GM12801 (cell line): Measurements from ENCODE around the gene SLC6A6.

Source experiments
- CTCF ChIP-seq: IDR thresholded peaks from one replicate; pipeline ENCODE4 v1.5.1; 2011; ENCODE audit warnings: control low read depth; ENCODE audit not compliant: insufficient read length; ENCODE audit errors: extremely low read depth

The SLC6A6 gene

GRCh38 chr3:14374444-14374883 lies 27.9 kb upstream of the SLC6A6 start:
- no peak for TF ChIP-seq CTCF

GRCh38 chr3:14375192-14375591 lies 27.2 kb upstream of the SLC6A6 start:
- TF ChIP-seq CTCF = no peak

- no peak for TF ChIP-seq CTCF
Observed at GRCh38 chr3:14376348-14377043, 25.9 kb upstream of the SLC6A6 start.

GRCh38 chr3:14377044-14377837 lies 25.2 kb upstream of the SLC6A6 start:
- no peak for TF ChIP-seq CTCF

GRCh38 chr3:14377838-14378169 lies 24.6 kb upstream of the SLC6A6 start:
- TF ChIP-seq CTCF = no peak

DNA sequence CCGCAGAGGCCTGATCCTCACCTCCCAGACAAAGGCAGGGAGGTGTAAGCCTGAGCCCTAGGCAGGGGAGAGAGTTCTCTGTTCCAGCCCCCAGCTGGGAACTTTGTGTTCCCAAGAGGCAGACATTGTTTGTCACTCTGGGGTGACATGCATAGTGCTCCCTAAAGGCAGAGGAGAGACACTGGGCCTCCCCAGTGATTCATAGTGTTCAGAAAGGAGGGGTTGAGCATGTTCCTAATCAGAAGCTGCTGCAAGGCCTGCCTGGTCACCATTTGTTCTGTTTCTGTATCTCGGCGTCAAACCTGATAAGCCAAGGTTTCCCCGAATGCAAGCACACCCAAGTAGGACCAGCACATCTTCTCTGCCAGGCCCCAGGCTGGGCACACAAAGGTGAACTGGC lies 24.0 kb upstream of the SLC6A6 start:
- no peak for TF ChIP-seq CTCF

- no peak for TF ChIP-seq CTCF
Observed at GRCh38 chr3:14379843-14380242, 22.6 kb upstream of the SLC6A6 start.
